Measurements from ENCODE around the gene GAB1.
"Not testable (repeated sequence)": the region's sequence is repeated elsewhere in the genome, so short reads cannot be mapped to it uniquely, and the experiment has no call there.

Gene GAB1

DNA sequence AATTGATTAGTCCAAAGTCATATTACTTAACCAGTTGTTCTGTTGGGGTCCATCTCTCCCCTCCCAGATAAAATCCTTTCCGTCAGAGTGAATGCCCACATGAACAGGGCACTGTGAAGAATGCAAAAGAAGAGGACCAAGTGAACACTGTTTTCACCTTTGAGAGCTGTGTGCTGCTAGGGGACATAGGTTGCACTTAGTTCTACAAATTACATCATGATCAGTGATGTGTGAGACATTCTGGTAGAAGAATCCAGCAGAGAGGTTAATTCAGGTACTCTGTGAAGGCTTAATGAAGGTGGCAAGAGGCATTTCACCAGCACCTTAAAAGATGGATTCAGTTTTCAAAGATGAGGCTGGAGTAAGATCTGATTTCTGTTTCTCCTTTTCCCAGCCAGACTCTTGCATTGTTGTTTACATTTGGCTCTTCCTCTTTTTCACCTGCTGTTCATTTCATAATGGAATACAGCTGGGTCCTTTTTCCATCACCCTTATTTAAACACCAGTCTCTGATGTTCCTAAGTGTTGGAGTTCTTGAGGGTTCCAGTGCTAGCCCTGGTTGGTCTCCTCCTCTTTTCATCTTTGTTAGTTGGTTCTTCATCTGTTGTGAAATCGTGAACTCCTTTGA is 10.9 kb downstream of the GAB1 start:
- DNase-seq (ENCODE audit: extremely low spot score) = no peak
- ChIA-PET CTCF (interaction anchor here (1.1 to 1.5 kb wide), 2 partner anchors 9 to 11 kb away, joined by 3 to 4 read pairs; no protein-coding TSS in a partner anchor), POLR2A (no interaction called here)
- TF ChIP-seq, protein P1, sequence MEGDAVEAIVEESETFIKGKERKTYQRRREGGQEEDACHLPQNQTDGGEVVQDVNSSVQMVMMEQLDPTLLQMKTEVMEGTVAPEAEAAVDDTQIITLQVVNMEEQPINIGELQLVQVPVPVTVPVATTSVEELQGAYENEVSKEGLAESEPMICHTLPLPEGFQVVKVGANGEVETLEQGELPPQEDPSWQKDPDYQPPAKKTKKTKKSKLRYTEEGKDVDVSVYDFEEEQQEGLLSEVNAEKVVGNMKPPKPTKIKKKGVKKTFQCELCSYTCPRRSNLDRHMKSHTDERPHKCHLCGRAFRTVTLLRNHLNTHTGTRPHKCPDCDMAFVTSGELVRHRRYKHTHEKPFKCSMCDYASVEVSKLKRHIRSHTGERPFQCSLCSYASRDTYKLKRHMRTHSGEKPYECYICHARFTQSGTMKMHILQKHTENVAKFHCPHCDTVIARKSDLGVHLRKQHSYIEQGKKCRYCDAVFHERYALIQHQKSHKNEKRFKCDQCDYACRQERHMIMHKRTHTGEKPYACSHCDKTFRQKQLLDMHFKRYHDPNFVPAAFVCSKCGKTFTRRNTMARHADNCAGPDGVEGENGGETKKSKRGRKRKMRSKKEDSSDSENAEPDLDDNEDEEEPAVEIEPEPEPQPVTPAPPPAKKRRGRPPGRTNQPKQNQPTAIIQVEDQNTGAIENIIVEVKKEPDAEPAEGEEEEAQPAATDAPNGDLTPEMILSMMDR (IDR thresholded peaks at IDR 0.05; ENCODE audit: control extremely low read depth, extremely low read depth, low read depth, missing control alignments) = no peak

DNA sequence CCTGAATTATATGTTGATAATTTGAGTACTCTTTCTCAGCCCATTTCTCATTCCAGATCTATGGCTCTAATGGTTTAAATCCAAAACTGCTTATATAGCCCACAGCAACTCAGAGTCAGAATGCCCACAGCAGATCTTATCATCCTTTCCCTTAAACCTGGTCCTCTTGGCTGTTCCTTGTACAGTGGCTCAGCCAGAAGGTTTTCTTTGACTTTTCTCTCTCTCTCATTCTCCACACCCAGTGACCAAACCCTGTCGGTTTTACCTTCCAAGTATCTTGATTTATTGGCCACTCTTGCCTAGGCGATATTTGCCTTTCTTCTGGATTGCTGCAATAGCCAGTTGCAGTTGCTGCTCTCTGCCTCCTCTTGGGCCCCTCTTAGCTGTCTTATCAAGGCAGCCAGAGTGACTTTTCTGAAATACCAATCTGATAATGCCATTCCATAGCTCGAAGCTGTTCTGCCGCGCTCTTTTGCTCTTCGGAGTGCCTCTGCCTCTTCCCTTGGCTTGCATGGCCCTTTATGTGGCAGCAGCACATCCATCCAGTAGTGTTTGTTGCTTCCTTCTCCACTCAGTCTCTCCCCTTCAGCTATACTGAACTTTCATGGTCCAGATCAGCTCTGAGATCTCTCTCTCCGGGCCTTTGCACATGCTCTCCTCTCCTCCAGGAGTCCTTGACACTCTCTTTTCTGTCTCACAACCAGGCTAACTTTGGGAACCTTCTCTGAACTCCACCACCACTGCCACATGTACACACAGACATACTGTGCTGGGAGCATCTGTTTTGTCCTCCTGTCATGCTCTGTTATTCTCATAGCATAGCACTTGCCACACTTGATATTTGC is 11.8 kb downstream of the GAB1 start:
- TF ChIP-seq, protein P1 (IDR thresholded peaks at IDR 0.05; ENCODE audit: control extremely low read depth, extremely low read depth, low read depth, missing control alignments) = no peak
- CTCF ChIA-PET = interaction anchor here (1.3 to 1.5 kb wide), 2 partner anchors 10 to 27 kb away, joined by 3 to 4 read pairs; no protein-coding TSS in a partner anchor
- POLR2A ChIA-PET = no interaction called here

DNA sequence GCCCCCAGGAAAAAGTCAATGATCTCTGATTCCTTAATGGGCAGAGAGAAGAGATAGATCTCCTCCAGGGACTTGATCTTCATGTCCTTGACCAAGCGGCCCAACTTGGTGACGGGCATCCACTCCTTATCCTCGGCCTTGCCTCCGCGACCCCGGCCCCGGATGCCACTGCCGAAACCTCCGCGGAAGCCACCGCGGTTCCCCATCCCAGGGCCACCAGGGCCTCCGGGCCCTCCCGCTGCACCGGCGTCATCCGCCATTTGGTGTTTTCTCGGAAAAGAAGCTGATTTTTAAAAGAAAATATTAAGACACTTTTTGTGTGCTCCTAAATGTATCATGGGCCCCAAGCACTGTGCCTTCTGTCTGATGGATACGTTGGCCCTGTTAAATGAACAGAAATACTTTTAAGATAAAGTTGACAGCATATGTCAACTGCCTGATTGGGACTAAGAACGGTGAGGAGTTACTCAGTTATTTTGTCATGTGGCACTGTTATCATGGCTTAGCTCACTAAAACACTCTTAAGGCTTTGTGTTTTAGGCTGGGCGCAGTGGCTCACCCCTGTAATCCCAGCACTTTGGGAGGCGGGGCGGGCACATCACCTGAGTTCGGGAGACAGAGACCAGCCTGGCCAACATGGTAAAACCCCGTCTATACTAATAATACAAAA is 13.3 kb downstream of the GAB1 start:
- POLR2A ChIA-PET; DNase-seq (ENCODE audit: extremely low spot score): not testable (repeated sequence)
- CTCF ChIA-PET = interaction anchor here (1.2 to 6.7 kb wide), 3 partner anchors 9 to 139 kb away, joined by 3 to 40 read pairs (median 3); no protein-coding TSS in a partner anchor

More for the DNA sequence above, 11.8 kb downstream of the GAB1 start:
- no peak for DNase-seq (ENCODE audit: extremely low spot score)

DNA sequence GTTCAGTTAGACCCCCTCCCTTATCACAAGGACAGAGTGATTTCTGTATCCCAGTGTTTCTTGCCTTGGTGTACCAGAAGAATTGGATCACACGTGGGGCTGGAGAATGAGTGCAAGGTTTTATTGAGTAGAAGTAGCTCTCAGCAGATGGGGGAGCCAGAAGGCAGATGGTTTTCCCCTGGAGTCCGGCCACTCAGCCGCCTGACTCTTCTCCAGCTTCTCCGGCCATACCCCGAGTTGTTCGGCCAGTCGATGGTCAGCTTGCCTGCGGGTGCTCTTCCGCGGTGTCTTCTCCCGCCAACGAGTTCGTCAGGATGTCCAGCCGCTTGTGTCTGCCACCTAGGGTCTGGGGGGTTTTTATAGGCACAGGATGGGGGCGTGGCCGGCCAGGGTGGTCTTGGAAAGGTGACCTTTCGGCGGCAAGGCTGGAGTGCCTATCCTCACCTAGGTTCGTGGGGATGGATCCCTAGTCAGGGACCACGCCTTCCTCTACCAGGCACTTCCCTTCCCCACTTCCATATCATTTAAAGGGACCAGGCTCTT is 14.5 kb downstream of the GAB1 start:
- no peak for DNase-seq (ENCODE audit: extremely low spot score)
- ChIA-PET CTCF (interaction anchor here (1.1 to 6.7 kb wide), 3 partner anchors 10 to 26 kb away, joined by 3 to 40 read pairs (median 6); partner anchors contain the start of gene GAB1), POLR2A (interaction anchor here (0.6 kb wide), 1 partner anchor 14 kb away, joined by 4 read pairs; the partner anchor contains the start of gene GAB1)
- TF ChIP-seq, protein P1 (IDR thresholded peaks at IDR 0.05; ENCODE audit: control extremely low read depth, extremely low read depth, low read depth, missing control alignments) = no peak

DNA sequence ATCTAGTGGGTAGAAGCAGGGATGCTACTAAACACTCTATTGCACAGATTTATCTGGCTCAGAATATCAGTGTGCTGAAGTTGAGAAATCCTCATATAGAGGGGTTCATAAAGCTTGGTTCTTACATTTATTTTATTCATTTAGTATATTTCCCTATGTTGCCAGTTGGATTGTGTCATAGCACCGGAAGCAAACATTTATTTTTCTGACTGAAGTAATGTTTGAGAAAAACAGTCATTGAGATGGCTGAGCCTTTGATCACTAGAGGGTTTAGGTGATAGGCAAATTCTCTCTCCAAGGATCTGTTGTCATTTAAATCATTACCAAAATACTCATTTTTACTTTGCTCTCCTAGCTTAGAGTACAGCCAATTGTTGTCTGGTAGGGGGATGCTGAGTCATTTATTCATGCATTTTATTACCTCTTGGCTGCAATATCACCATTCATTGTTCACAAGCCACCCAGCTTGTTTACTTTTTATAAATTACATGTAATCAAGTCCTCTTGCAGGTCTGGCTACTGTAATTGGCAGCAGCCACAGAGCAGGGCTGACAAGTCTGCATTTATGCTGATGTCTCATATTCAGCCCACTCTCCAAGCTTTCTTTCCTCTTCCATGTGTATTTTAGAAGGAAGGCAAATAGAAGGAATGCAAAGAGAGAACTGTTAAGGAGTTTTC is 15.2 kb downstream of the GAB1 start:
- POLR2A ChIA-PET = no interaction called here

DNA sequence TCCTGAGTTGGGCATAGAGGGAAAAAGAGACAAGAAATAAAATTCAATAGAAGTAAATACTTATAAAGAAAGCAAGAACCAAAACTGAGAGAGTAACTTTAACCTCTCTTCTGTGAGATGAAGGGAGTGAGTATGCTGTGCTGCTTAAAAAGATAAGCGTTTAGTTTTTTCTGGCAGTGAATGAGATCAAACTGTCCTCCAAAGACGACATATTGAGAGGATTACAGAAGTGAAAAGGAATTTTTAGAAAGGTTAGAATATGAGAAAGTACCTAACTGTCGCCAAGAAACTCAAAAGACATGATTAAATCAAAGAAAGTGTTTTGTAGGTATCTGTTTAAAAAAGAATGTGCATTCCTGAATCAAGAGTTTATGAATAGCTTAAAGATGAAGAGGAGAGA is 16.0 kb downstream of the GAB1 start:
- ChIA-PET CTCF (interaction anchor here (1.0 to 6.7 kb wide), 5 partner anchors 11 to 33 kb away, joined by 3 to 40 read pairs (median 3); partner anchors contain the start of gene GAB1), POLR2A (no interaction called here)
- TF ChIP-seq, protein P1 (IDR thresholded peaks at IDR 0.05; ENCODE audit: control extremely low read depth, extremely low read depth, low read depth, missing control alignments) = no peak

More for the DNA sequence above, 15.2 kb downstream of the GAB1 start:
- CTCF ChIA-PET = interaction anchor here (1.1 to 6.7 kb wide), 3 partner anchors 11 to 25 kb away, joined by 3 to 40 read pairs (median 6); partner anchors contain the start of gene GAB1
- no peak for DNase-seq (ENCODE audit: extremely low spot score)
- TF ChIP-seq, protein P1 (IDR thresholded peaks at IDR 0.05; ENCODE audit: control extremely low read depth, extremely low read depth, low read depth, missing control alignments) = no peak

More for the DNA sequence above, 16.0 kb downstream of the GAB1 start:
- no peak for DNase-seq (ENCODE audit: extremely low spot score)

Measured in GM10248 (cell line).